A549 (cell line): ENCODE measurements around the gene EME2.

Experiments
- CEBPB ChIP-seq, 2 experiments: fragments of >200 bp in 1 of 2; sonication (Bioruptor Twin) in 1 of 2; formaldehyde crosslinking in 1 of 2; IDR thresholded peaks; 2 replicates each; pipeline ENCODE4 v1.6.1; 2012 to 2016
- CTCF ChIP-seq: fragments of >200 bp; sonication (Bioruptor Twin); formaldehyde crosslinking; IDR thresholded peaks from 3 replicates; pipeline ENCODE4 v1.5.1; 2016
- JUN ChIP-seq, 2 experiments: fragments of >200 bp; sonication (Bioruptor Twin); formaldehyde crosslinking; IDR thresholded peaks; 2 replicates in 1 of 2; 3 replicates in 1 of 2; pipeline ENCODE4 v1.6.1; 2016 to 2017
- MYC ChIP-seq: IDR thresholded peaks from 2 replicates; pipeline ENCODE4 v1.6.1; 2012; ENCODE audit warnings: mild to moderate bottlenecking, inconsistent platforms, low read length, improper control_type of control experiment, borderline replicate concordance
- RAD21 ChIP-seq, 2 experiments: fragments of >200 bp in 1 of 2; sonication (Bioruptor Twin) in 1 of 2; formaldehyde crosslinking in 1 of 2; IDR thresholded peaks in 1 of 2; conservative IDR thresholded peaks in 1 of 2; 2 replicates in 1 of 2; 3 replicates in 1 of 2; pipeline ENCODE4 v1.6.1; 2012 to 2018; ENCODE audit warnings: inconsistent platforms in 1 of 2
- RCOR1 ChIP-seq: fragments of 150-350 bp; IDR thresholded peaks from 2 replicates; pipeline ENCODE4 v1.6.1; 2014; ENCODE audit warnings: antibody characterized with exemption, low read length, low read depth
- RFX5 ChIP-seq: fragments of 450-650 bp; IDR thresholded peaks from 2 replicates; pipeline ENCODE4 v1.7.1; 2014; ENCODE audit warnings: antibody characterized with exemption, mild to moderate bottlenecking, moderate library complexity
- SREBF2 ChIP-seq: fragments of 450-650 bp; IDR thresholded peaks from 2 replicates; pipeline ENCODE4 v1.6.1; 2014; ENCODE audit warnings: mild to moderate bottlenecking, moderate library complexity

- TF ChIP-seq CTCF (no peak), JUN (IDR thresholded peaks at IDR 0.05) (no peak), CEBPB (IDR thresholded peaks at IDR 0.05) (no peak), RAD21 (conservative IDR thresholded peaks at IDR 0.05 in 1 of 2, IDR thresholded peaks at IDR 0.05 in 1 of 2) (no peak), SREBF2 (no peak), RCOR1 (no peak), RFX5 (no peak), MYC (no peak)
These were observed 44.0 kb downstream of the EME2 start for GRCh38 chr16:1816396-1817275.
